ENCODE results near the gene GAD1.
A peak's percentile ranks its signal among the peaks of the same experiment; 100 is the strongest.

GAD1 gene

DNA sequence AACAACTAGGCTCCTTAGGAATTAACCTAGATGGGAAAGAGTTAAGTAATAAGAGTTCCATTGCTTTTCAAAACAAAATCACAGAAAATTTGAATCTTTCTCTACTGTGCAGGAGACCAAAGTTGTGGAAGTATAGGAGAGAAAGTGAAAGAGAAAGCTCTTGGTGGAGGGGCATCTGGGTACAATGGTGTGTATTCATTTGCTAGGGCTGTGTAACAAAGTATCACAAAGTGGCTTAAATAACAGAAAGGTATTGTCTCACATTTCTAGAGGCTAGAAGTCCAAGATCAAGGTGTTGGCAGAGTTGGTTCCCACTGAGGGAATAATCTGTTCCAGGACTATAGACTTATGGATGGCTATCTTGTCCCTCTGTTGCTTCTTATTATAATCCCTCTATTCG lies 61.8 kb downstream of the GAD1 start:
- Histone ChIP-seq H3K9me3 (ENCODE audit: control insufficient read depth, low read length) (no peaks in the 10 kb centered on the region), H3K36me3 (ENCODE audit: control insufficient read depth, insufficient read depth, low read length) (no peaks in the 10 kb centered on the region), H3K27ac (ENCODE audit: low read depth, low read length, severe bottlenecking) (no peak overlapping the region), H3K4me1 (ENCODE audit: control insufficient read depth, insufficient read depth, low read length, poor library complexity, severe bottlenecking) (no peaks in the 10 kb centered on the region), H3K4me3 (ENCODE audit: extremely low read depth, insufficient read depth, low read length, poor library complexity, severe bottlenecking) (no peak overlapping the region)
- WGBS, 2 experiments (ENCODE audit: insufficient coverage in 2 of 2), result no CpG with 5 or more reads among the region's 1 CpG

DNA sequence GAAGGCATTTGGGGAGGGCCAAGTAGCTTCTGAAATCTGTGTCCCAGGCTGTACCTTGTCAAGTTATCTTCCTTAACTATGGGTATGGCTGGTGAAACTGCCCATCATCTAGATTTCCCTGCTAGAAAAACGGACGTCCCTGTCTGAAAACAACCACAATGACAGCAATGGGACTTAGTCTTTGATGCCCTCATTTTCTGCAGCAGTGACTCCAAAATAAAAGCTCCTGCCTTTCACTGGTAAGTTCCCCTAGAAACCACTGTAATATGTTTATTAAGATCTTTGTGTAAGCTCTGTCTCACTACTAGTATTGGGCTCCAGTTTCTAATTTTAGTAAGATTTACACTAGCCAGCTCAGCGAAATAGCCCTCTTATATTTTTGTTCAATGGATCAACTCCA lies 65.2 kb downstream of the GAD1 start:
- no peaks in the 10 kb centered on the region for H3K36me3 ChIP-seq (ENCODE audit: control insufficient read depth, insufficient read depth, low read length)
- H3K9me3 ChIP-seq (ENCODE audit: control insufficient read depth, low read length), result no peaks in the 10 kb centered on the region
- peaks cover 15% of the 10 kb centered on the region for H3K4me1 ChIP-seq (ENCODE audit: control insufficient read depth, insufficient read depth, low read length, poor library complexity, severe bottlenecking)
- H3K4me3 ChIP-seq (ENCODE audit: extremely low read depth, insufficient read depth, low read length, poor library complexity, severe bottlenecking), result no peak overlapping the region
- WGBS, 2 experiments (ENCODE audit: insufficient coverage in 2 of 2), result 74 to 94% methylated on average over 2 to 3 of the region's 3 CpGs
- H3K27ac ChIP-seq (ENCODE audit: low read depth, low read length, severe bottlenecking), result no peak overlapping the region

GRCh38 chr2:170882758-170883157 lies 66.1 kb downstream of the GAD1 start:
- 86 to 92% methylated on average over 1 of the region's 2 CpGs for WGBS, 2 experiments (ENCODE audit: insufficient coverage in 2 of 2)
- Histone ChIP-seq H3K4me3 (ENCODE audit: extremely low read depth, insufficient read depth, low read length, poor library complexity, severe bottlenecking) (no peak overlapping the region), H3K9me3 (ENCODE audit: control insufficient read depth, low read length) (no peaks in the 10 kb centered on the region)

DNA sequence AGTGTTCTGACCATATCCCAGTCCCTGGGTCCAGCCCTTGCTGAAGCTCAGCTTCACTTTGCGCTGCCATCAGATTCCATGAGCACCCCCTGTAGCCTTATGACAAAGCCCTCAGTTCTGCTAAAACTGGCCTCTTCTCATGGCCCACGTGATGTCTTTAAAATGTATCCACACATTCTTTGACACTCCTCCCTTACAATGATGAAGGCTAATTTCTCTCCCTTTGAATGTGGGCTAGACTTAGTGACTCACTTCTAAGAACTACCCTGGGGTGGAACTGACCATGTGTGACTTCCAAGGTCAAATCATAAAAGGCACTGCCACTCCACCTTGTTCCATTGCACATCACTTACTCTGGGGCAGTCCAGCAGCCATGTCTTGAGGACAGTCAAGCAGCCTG lies 67.0 kb downstream of the GAD1 start:
- WGBS, 2 experiments (ENCODE audit: insufficient coverage in 2 of 2), result 85 to 100% methylated on average over 1 to 2 of the region's 2 CpGs
- Histone ChIP-seq H3K9me3 (ENCODE audit: control insufficient read depth, low read length) (no peaks in the 10 kb centered on the region), H3K4me3 (ENCODE audit: extremely low read depth, insufficient read depth, low read length, poor library complexity, severe bottlenecking) (no peak overlapping the region), H3K36me3 (ENCODE audit: control insufficient read depth, insufficient read depth, low read length) (no peaks in the 10 kb centered on the region), H3K4me1 (ENCODE audit: control insufficient read depth, insufficient read depth, low read length, poor library complexity, severe bottlenecking) (peaks cover 15% of the 10 kb centered on the region), H3K27ac (ENCODE audit: low read depth, low read length, severe bottlenecking) (no peak overlapping the region)

More at GRCh38 chr2:170882758-170883157, 66.1 kb downstream of the GAD1 start:
- peaks cover 15% of the 10 kb centered on the region for H3K4me1 ChIP-seq (ENCODE audit: control insufficient read depth, insufficient read depth, low read length, poor library complexity, severe bottlenecking)
- no peaks in the 10 kb centered on the region for H3K36me3 ChIP-seq (ENCODE audit: control insufficient read depth, insufficient read depth, low read length)
- H3K27ac ChIP-seq (ENCODE audit: low read depth, low read length, severe bottlenecking), result no peak overlapping the region

DNA sequence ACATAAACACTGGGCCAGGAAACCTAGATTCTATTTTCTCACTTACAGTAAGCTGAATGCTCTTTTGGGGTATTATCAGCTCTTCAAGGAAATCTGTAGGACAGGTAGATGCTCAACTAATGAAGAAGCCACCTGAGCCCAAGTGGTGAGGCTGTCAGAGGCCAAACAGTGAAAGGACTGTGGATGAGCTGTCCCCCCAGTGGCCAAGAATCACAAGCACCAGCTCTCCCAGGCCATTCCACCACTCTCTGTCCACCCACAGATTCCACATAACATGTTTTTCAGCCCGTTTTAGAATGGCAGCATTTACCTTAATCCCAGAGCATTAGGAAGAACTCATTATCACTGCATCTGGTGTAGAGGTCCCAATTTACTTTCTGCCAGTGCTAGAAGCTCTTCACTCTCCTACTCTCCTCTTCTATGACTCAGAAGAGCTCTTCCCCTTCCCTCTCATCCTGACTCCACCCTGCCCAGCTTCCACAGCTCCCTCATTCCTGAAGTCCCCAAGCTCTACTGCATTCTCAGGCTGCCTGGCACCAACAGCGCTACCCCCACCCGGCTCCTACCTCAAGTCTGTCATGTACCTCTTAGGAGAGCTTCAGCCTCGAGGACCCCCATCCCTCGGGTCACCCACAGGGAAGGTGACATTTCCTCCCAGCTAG lies 68.6 kb downstream of the GAD1 start:
- no peaks in the 10 kb centered on the region for H3K36me3 ChIP-seq (ENCODE audit: control insufficient read depth, insufficient read depth, low read length)

GRCh38 chr2:170886386-170886785 lies 69.7 kb downstream of the GAD1 start:
- H3K36me3 ChIP-seq (ENCODE audit: control insufficient read depth, insufficient read depth, low read length), result no peaks in the 10 kb centered on the region
- no peaks in the 10 kb centered on the region for H3K9me3 ChIP-seq (ENCODE audit: control insufficient read depth, low read length)
- no peak overlapping the region for H3K4me3 ChIP-seq (ENCODE audit: extremely low read depth, insufficient read depth, low read length, poor library complexity, severe bottlenecking)
- WGBS, 2 experiments (ENCODE audit: insufficient coverage in 2 of 2), result 89 to 92% methylated on average over 1 of the region's 1 CpG
- peaks cover 15% of the 10 kb centered on the region for H3K4me1 ChIP-seq (ENCODE audit: control insufficient read depth, insufficient read depth, low read length, poor library complexity, severe bottlenecking)
- H3K27ac ChIP-seq (ENCODE audit: low read depth, low read length, severe bottlenecking), result no peak overlapping the region

More for the DNA sequence above, 68.6 kb downstream of the GAD1 start:
- Histone ChIP-seq H3K27ac (ENCODE audit: low read depth, low read length, severe bottlenecking) (peak overlapping the region; percentile 16), H3K9me3 (ENCODE audit: control insufficient read depth, low read length) (no peaks in the 10 kb centered on the region), H3K4me1 (ENCODE audit: control insufficient read depth, insufficient read depth, low read length, poor library complexity, severe bottlenecking) (peaks cover 15% of the 10 kb centered on the region), H3K4me3 (ENCODE audit: extremely low read depth, insufficient read depth, low read length, poor library complexity, severe bottlenecking) (no peak overlapping the region)
- 82 to 90% methylated on average over 5 of the region's 5 CpGs for WGBS, 2 experiments (ENCODE audit: insufficient coverage in 2 of 2)

GRCh38 chr2:170887496-170887895 lies 70.8 kb downstream of the GAD1 start:
- H3K4me1 ChIP-seq (ENCODE audit: control insufficient read depth, insufficient read depth, low read length, poor library complexity, severe bottlenecking), result peaks cover 15% of the 10 kb centered on the region
- H3K36me3 ChIP-seq (ENCODE audit: control insufficient read depth, insufficient read depth, low read length), result no peaks in the 10 kb centered on the region
- no peaks in the 10 kb centered on the region for H3K9me3 ChIP-seq (ENCODE audit: control insufficient read depth, low read length)
- no peak overlapping the region for H3K4me3 ChIP-seq (ENCODE audit: extremely low read depth, insufficient read depth, low read length, poor library complexity, severe bottlenecking)
- no peak overlapping the region for H3K27ac ChIP-seq (ENCODE audit: low read depth, low read length, severe bottlenecking)

DNA sequence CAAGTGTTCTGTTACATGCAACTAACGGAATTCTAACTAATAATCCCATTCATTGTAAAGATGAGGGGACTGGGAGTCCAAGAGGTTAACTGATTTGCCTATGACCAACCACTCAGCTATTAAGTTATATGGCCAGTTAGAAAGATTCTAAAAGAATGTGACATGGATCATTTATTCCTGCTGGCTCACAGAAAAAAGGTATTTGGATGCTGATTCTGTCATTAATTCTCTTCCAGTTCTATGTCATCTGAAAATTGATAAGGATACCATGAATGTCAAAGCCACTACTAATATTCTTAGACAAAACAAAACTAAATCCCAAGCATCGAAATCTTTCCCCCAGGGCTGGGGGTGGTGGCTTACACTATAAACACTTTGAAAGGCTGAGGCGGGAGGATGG lies 71.2 kb downstream of the GAD1 start:
- WGBS, 2 experiments (ENCODE audit: insufficient coverage in 2 of 2), result 94% methylated on average over 2 of the region's 3 CpGs; no CpG with 5 or more reads in 1 of the 2 experiments
- Histone ChIP-seq H3K4me1 (ENCODE audit: control insufficient read depth, insufficient read depth, low read length, poor library complexity, severe bottlenecking) (peaks cover 15% of the 10 kb centered on the region), H3K4me3 (ENCODE audit: extremely low read depth, insufficient read depth, low read length, poor library complexity, severe bottlenecking) (no peak overlapping the region), H3K27ac (ENCODE audit: low read depth, low read length, severe bottlenecking) (no peak overlapping the region), H3K36me3 (ENCODE audit: control insufficient read depth, insufficient read depth, low read length) (no peaks in the 10 kb centered on the region), H3K9me3 (ENCODE audit: control insufficient read depth, low read length) (no peaks in the 10 kb centered on the region)

DNA sequence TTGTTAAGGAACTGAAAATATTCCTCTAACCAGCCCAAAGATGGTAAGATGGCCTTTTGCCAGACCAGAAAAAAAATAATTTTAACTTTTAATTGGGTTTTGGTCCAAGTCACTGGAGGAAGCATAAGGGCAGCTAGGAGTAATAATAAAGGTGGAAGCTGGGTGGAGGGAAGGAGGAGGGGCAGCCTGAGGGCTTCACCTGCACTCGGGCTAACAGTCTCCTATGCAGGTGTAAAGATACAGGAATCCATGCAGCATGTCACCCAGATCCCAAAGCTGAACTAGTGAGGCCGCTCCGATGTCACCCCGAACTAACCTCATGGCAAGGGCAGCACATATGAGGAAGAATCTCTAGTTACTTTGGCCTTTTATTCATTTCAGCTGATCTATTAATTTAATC lies 75.2 kb downstream of the GAD1 start:
- Histone ChIP-seq H3K4me3 (ENCODE audit: extremely low read depth, insufficient read depth, low read length, poor library complexity, severe bottlenecking) (no peak overlapping the region), H3K4me1 (ENCODE audit: control insufficient read depth, insufficient read depth, low read length, poor library complexity, severe bottlenecking) (no peaks in the 10 kb centered on the region), H3K9me3 (ENCODE audit: control insufficient read depth, low read length) (no peaks in the 10 kb centered on the region), H3K27ac (ENCODE audit: low read depth, low read length, severe bottlenecking) (no peak overlapping the region), H3K36me3 (ENCODE audit: control insufficient read depth, insufficient read depth, low read length) (no peaks in the 10 kb centered on the region)
- WGBS, 2 experiments (ENCODE audit: insufficient coverage in 2 of 2), result 80 to 93% methylated on average over 4 of the region's 4 CpGs

GRCh38 chr2:170892391-170892951 lies 75.8 kb downstream of the GAD1 start:
- WGBS, 2 experiments (ENCODE audit: insufficient coverage in 2 of 2), result 90 to 96% methylated on average over 4 to 5 of the region's 9 CpGs

GRCh38 chr2:170895023-170895757 lies 78.5 kb downstream of the GAD1 start:
- Histone ChIP-seq H3K27ac (ENCODE audit: low read depth, low read length, severe bottlenecking) (no peak overlapping the region), H3K4me3 (ENCODE audit: extremely low read depth, insufficient read depth, low read length, poor library complexity, severe bottlenecking) (no peak overlapping the region), H3K9me3 (ENCODE audit: control insufficient read depth, low read length) (no peaks in the 10 kb centered on the region), H3K4me1 (ENCODE audit: control insufficient read depth, insufficient read depth, low read length, poor library complexity, severe bottlenecking) (no peaks in the 10 kb centered on the region), H3K36me3 (ENCODE audit: control insufficient read depth, insufficient read depth, low read length) (no peaks in the 10 kb centered on the region)
- WGBS, 2 experiments (ENCODE audit: insufficient coverage in 2 of 2), result 81 to 100% methylated on average over 1 to 3 of the region's 3 CpGs

More at GRCh38 chr2:170892391-170892951, 75.8 kb downstream of the GAD1 start:
- Histone ChIP-seq H3K4me3 (ENCODE audit: extremely low read depth, insufficient read depth, low read length, poor library complexity, severe bottlenecking) (no peak overlapping the region), H3K9me3 (ENCODE audit: control insufficient read depth, low read length) (no peaks in the 10 kb centered on the region), H3K4me1 (ENCODE audit: control insufficient read depth, insufficient read depth, low read length, poor library complexity, severe bottlenecking) (no peaks in the 10 kb centered on the region), H3K36me3 (ENCODE audit: control insufficient read depth, insufficient read depth, low read length) (no peaks in the 10 kb centered on the region), H3K27ac (ENCODE audit: low read depth, low read length, severe bottlenecking) (no peak overlapping the region)

All from mesodermal cell (in vitro differentiated cells).